GM06990 (cell line): ENCODE results near the gene CCDC170.

Experiments used
- DNase-seq: peaks from one replicate; pipeline ENCODE4 v3.0.0-alpha.2; 2011; ENCODE audit not compliant: insufficient read length; ENCODE audit errors: extremely low read depth
- H3K27me3 ChIP-seq: replicated peaks from 2 replicates; pipeline ENCODE4 v1.6.0; 2011; ENCODE audit warnings: low read length; ENCODE audit not compliant: control insufficient read depth, insufficient read depth
- H3K36me3 ChIP-seq: 2 replicates; pipeline ENCODE4 v1.5.1; 2011; ENCODE audit warnings: low read length; ENCODE audit not compliant: control insufficient read depth, insufficient read depth
- H3K4me3 ChIP-seq: replicated peaks from 2 replicates; pipeline ENCODE4 v1.5.1; 2011; ENCODE audit warnings: low read depth, mild to moderate bottlenecking, control low read depth, low read length
- CTCF ChIP-seq: IDR thresholded peaks from 2 replicates; pipeline ENCODE4 v1.5.1; 2011; ENCODE audit warnings: low read length, control low read depth, mild to moderate bottlenecking, inconsistent platforms; ENCODE audit not compliant: insufficient read depth, poor library complexity, severe bottlenecking

CCDC170 gene

DNA sequence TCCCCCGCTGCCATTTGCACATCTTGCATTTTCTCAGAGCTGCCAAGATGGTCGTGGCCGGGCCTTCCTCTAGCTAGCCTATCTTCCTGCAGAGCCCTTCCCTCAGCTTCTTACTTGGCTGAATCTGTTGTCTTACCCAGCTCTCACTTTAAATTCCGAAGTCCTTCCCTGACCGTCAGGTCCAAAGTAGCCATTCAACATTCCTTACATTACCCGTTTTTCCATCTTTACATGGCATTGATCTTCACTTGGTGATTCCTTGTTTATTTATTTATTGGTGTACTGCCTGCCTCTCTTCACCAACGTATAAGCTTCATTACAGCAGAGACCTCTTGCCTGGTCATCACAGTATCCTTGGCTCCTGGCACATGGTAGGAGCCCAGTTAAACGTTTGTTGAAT lies 176.3 kb downstream of the CCDC170 start:
- no peak for TF ChIP-seq CTCF
- H3K4me3 ChIP-seq = no peak overlapping the region

More for the DNA sequence above, 176.3 kb downstream of the CCDC170 start:
- no peaks in the 10 kb centered on the region for H3K27me3 ChIP-seq
- H3K36me3 ChIP-seq = no peaks in the 10 kb centered on the region
- no peak for DNase-seq
